Measurements from ENCODE around the gene GPA33.
A peak's percentile ranks its signal among the peaks of the same experiment; 100 is the strongest.

The GPA33 gene

DNA sequence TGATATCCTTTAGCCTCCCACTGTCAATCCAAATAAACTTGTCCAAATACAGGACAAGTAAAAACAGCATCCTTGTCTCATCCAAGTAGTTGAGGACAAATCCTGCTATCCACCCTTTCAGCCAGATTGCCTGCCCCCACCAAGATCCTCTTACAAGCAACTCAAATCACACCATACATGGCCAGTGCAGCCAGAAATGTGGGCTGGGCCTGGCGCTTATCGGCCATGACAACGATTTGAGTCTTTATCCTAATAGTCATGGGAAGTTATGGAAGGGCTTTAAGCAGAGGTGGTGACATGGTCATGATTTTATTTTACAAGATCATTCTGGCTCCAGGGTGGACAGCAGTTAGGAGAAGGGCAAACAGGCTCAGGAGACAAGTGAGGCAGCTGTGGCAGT is 6.3 kb downstream of the GPA33 start:
- DNase-seq, result no peak

DNA sequence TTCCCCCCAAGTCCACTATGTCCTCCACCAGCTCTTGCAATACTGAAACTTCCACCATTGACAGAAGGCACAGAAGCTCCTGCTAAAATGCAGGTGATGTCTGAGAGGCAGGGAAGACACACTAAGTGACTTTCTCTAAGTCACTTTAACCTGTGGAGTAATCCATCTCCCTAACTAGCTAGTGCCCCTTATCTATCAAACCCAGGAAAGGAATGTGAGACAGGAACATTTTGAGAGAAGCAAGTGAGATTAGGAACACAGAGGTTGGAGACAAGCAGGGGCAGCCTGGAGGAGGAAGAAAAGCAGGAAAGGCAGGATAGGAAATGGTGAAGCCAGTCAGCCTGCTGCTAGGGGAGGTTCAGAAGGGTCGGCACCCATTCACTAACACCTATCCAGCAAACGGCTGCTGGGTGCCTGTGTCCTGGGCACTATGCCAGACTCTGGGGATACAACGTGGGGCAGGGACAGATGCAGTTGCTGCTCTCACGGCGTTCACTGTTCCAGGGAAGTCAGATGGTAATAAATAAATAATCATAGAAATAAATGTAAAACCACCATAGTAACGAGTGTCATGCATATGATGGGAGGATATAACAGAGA is 7.0 kb downstream of the GPA33 start:
- no peak for DNase-seq

DNA sequence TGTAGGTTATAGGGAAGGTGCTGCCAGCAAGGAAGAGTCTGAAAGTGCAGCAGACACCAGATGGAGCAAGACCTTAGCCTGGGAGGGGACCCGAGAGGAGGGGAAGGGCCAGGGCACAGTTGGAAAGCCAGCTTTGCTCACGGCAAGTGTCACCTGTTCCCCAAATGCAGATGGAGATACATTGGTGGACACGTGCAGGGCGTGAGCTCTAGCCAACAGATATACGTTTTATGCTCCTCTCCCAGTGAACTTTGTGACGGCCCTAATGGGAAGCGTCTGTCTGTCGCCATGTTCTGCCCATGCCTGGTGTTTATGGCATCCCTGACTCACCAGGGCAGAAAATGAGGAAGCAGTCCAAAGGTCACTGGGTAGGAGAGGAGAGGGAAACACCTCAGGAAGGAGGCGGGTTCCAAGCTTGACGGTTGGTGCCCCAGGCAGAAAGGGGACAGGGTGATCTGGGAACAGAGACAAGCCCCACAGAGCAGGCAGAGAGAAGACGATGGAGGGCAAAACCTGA is 7.6 kb downstream of the GPA33 start:
- DNase-seq, result no peak

DNA sequence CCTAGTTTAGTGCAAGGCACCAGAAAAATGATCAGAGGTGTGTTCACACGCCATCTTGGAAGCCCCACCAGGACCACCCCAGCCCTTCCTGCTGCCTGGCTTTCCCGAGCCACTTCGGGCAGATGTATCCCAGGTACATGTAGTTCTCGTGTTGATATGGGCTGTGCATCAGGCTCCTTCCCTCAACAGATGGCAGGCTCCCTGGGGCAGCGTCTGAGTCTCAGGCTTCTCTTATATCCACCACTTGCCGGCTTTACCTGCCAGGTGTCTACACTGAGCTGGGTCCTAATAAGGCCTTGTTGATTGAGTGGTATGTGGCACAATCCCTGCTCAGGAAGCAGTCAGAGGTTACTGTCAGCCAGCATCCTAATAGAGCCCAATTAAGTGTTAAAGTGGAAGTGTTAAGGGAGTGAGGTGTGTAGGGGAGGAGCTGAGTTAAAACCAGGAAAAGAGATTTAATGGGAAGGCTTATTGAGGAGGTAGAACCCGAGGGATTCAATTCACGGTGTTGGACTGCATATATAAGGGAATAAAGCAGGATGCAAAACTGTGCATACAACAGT is 8.5 kb downstream of the GPA33 start:
- no peak for DNase-seq

DNA sequence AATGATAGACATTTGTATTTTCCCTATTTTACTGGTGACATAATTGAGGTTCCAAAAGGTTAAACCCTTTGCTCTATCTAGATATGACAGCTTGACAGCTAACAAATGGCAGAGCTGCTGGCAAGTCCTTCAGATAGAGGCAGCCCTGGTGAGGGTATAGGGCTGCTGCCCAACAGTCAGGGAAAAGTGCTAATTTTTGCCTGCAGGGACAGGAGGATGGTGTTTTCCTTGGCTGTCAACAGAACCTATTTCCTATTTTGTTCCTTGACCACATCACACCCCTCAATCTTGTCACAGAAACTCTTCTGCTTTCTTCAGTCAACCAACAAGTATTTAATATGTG is 12.3 kb downstream of the GPA33 start:
- DNase-seq, result no peak

DNA sequence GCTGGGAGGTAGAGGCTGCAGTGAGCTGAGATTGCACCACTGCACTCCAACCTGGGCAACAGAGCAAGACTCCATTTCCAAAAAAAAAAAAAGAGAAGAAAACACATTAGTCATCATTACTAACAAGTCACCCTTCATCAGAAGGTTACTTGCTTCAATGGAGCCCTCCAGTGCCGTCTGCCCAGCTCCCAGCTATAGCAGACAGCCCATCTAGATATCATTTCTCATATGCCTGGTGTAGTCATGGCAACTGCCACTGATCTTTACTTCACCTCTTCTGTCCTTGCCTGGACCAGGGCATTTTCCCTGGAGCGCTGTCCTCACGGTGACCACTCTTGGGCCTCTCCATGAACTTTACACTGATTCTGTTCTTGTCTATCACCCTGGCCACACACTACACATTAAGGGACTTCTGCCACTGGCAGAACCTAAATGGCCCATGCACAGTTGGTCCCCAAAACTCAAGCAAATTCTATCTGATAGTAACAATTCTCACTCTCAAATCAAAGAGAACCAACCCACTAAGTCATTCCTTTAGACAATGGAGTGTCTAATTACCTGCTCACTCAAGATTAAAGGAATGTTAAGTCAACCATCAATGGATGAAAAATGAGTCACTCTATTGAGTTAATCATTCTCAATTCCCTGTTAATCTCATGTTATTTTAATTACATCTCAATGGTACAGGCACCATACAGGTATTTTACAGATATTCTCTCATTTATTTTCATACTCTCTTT is 12.9 kb downstream of the GPA33 start:
- DNase-seq, result no peak

DNA sequence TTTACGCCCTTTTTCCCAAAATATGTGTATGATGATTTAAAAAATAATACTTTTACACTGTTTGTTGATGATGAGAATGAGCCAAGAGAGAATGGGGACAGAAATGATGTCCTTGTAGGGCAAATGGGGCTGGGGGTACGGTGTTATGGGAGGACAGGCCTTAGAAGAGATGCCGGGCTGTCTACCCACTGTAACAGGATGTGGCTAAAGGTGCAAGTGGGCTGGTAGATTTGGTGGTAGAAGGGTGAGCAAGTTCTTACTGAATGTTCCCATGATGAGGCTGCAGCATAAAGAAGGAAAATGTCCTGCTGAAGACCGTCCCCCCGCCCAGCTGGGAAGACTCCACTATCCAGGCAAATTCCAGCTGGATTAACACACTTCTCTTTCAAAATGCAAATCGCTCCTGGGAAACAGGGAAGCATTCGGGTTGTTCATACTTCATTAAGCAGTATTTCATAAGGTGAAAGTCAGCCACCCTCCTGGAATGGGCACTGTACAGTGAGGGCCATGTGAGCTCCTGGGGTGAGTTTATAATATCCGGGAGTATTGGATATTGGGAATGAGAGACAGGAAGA is 14.0 kb downstream of the GPA33 start:
- DNase-seq, result peak; percentile 20

DNA sequence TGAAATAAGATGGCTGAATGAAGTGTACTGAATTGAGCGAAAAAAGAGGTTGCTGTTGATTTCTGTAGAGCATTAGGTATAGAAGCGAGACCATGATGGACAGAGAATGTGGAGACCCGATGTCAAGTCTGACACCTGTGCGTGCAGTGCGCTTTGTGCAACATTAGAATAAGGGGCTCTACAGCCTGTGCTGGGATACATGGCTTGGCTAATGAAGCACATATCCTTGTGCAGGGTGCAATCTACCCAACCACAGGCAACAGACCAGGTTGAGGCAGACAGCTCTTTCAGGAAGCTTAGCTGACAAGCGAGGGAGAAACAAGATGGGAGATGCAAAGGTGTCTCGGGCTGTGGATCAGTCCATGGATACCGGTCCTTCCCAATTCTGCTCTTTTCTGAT is 18.9 kb downstream of the GPA33 start:
- no peak for DNase-seq

DNA sequence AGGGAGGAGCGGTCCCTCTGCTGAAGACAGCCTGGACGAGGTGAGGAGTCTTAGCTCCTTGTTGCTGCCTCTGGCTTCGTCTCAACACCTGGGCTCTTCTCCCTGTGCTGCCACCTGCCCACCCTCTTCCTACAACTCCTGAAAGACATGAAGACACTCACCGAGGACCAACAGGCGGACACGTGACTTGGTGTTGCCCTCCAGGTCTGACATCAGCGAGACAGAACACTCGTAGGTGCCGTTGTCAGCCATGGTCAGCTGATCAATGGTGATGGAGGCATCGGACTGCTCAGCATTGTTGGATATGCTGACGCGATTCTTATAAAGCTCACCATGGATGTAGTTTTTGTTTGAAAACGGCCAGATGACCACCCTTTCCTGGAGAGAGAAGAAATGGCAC is 21.4 kb downstream of the GPA33 start:
- DNase-seq, result no peak

DNA sequence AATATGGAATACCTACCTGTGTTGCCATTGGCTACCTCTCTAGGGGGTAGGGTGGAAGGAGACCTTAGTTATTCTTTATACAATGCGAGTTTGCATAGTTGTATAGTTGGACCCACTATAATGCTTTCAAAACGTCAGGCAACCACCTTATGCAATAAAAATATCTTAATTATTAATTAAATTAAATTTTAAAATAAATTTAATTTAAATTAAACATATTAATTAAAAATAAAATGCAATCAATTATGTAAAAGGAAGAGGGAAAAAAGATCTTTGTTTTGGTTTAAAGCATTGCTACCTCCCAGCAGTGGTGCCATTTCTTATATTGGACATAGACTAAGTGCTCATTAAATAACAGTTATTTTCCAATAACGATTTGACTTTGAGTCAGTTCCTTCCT is 22.3 kb downstream of the GPA33 start:
- no peak for DNase-seq

DNA sequence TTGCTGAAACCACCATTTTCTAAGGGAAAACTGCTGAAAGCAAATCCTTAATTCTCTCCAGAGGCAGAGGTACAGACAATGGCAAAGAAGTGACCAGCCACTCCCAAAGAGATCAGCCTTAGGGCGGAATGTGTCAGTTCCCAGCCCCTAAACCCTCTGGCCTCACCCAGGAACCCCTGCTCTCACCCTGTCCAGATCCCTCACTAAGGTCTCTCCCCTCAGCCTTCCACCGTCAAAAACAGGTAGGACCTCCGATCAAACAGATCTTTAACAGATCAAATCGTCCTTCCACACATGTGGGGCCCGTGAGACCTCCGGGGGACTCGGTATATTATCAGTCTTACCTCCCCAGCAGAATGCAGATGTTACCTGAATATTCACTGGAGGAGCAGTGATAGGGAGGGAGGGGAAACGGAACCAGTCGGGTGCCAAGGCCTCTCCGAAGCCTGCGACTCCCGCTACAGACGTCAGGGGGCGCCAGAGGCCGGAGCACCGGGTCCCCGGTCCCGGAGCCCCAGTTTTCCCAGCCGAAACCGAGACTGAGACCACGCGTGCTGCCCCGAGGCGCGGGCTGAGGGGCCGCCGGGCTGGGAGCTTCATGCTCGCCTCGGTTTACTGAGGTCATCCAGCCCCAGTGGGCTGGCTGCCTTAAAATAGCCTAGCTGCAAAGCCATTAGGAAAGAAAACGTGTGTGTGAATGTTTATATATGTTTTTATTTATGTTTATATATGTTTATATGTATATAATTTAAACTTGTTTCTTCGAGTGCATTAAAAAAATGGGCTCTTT is 23.6 kb downstream of the GPA33 start:
- peak; percentile 78 for DNase-seq

DNA sequence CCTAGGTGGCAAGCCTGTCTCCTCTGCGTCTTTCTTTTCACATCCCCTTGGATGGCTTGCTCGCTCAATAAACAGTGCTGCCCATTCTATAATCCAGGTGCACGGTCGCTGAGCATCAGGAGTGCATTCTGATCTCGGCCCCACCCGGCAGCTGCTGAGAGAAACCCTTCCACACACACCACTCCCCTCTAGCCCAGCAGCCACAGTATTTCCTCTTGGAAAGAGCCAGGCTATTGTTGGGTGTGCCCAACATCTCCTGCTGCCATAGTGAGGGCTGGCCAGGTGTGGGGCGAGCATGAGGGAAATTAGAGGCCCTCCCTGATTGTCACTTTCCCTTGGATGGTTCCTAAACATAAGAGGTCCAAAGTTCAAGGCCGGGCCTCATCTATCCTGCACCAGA is 24.7 kb downstream of the GPA33 start:
- no peak for DNase-seq

DNA sequence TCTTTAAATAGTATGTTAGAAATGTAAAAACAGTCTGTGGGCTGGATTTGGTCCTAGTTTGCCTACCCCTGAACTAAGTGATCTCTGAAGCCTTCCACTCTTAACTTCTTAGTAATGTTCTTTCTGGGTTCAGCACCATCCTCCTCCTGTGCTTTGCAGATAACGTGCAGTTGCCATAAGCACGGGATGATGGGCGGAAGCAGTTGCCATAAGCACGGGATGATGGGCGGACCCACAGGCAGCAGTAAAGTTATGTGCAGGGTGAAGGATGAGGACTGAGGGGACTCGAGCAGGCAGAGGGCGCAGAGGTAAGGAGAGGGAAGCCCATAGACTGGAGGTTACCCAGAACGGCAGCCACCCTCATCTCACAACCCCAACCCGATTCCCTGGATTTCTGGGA is 25.6 kb downstream of the GPA33 start:
- no peak for DNase-seq

DNA sequence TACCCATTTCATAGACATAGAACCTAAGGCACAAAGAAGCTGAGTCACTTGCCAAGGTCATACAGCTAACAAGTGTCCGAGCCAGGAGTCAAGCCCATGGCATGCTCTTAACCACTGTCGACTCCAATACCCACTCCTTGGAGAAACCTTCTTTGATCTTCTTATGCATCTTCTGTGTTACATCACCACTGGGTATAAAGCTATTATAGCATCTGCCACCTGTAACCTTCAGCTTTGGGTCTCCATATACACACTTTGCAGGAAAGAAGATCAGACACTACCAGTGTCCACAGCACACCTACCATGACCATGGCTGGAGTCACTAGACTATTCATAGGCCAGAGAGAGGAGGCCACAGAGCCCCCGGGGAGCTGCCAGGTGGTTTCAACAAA is 29.1 kb downstream of the GPA33 start:
- DNase-seq, result no peak

DNA sequence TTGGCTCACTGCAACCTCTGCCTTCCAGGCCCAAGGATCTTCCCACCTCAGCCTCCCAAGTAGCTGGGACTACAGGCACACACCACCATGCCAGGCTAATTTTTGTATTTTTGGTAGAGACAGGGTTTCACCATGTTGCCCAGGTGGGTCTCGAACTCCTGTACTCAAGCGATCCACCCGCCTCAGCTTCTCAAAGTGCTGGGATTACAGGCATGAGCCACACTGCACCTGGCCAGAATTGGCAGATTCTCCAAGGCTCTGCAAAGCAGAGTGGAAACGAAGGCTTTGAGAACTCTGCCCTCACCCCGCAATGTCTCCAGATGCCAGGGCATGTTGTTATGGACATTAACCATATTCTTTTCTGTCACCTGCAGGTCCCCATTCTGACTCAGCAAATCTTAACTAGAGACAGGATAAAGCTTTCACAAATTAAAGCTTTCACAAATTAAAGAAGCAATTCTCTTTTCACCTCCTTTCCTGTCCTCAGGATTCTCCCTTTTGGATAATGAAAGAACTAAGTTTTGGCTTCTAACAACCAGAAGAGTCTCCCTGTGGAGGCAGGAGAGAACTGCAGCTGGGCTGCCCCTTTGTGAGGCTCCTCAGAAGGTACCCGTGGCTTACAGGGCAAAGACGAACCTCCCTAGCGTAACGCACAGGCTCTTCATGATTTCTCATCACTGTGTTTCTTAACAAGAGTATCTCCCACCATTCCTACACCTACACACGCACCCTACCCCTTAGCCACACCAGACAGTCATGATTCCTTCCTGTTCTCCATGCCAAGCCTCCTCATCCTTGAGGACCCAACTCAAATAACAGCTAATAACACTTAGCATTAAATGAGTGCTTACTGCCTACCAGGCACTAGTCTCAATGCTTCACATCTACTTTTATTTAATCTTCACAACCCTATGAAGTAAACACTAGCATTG is 29.8 kb downstream of the GPA33 start:
- no peak for DNase-seq

DNA sequence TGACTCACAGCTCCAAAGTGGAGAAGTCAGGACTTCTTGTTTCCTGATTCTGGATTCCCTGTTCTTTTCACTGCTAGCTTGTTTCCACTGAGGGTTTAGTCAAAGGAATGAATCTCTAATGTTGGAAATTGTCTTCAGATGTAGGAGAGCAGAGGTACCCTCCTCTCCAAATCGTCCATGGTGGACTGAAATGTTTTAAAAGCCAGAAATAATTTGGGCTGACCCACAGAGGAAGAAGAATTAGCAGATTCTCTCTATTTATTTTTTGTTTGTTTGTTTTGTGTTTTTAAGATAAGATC is 30.4 kb downstream of the GPA33 start:
- no peak for DNase-seq

DNA sequence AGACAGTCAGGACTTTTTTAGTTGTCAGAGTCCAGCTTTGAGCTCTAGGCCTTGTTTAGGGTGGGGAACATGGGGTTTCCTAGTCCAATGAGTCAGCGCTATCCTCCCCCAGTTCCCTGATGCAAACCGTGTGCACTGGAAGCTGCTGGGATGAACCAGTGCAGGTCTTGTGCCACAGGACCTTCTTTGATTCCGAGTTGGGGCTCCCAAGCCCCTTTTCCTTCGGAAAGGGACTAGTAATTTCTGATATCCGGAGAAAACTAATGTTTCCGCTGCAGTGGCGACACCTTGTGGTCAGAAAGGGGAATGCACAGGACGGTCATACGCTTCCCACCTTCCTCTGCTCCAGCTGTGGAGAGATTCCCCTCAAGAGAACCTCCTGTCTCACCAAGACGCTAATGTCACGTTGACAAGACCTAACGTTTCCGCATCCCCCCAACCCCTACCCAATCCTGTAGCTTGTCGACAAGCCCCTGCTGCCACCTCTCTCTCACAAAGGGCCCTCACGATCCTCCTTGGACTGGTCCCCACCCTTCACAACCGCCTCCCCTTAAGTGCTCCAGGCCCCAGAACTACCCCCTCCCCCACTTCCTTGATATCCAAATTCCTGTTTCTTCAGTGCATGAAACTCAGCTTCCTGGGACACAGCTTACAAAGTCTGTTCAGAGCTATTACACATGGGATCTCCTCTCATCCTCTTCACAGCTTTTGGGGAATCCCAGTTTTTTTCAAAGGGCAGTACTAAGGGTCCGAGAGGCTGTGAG is 30.9 kb downstream of the GPA33 start:
- DNase-seq, result peak; percentile 76

DNA sequence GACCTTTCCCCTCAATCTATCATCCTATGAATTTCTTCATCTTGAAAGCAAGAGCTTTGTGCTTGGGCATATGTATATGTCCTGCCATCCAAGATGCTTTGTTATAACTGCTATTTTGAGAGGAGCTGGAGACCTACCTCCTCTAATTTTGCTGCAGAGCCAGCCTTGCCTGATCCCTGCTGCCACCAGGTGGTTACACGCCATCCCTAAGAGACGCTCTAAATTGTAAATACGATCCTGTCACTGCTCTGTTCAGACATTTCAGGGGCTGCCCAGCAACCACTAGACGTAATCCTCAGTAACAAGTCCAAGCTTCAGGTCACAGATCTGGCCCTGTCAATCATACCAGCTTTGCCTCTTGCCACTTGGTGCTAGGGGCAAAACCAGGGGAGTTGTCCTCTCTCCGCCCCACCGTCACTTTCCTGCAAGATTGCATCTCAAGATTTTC is 32.9 kb downstream of the GPA33 start:
- peak; percentile 43 for DNase-seq

DNA sequence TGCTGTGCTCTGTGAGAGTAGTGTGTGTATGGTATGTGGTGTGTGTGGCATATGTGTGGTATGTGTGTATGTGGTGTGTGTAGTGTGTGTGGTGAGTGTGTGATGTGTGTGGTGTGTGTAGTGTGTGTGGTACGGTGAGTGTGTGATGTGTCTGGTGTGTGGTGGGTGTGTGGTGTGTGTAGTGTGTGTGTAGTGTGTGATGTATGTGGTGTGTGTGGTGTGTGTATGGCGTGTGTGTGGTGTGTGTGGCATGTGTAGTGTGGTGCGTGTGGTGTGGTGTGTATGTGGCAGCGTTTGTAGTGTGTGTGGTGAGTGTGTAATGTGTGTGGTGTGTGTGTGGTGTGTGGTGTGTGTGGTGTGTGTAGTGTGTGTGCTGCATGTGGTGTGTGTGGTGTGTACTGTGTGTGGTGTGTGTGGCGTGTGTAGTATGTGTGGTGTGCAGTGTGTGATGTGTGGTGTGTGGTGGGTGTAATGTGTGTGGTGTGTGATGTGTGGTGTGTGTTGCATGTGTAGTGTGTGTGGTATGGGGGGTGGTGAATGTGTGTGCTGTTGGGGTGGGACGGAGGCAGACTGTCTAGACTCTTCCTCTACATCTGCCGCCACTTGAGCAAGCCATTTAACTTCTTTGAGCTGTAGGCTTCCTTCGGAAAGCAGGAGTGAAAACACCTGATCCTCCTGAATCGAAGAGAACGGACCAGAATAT is 33.5 kb downstream of the GPA33 start:
- no peak for DNase-seq

DNA sequence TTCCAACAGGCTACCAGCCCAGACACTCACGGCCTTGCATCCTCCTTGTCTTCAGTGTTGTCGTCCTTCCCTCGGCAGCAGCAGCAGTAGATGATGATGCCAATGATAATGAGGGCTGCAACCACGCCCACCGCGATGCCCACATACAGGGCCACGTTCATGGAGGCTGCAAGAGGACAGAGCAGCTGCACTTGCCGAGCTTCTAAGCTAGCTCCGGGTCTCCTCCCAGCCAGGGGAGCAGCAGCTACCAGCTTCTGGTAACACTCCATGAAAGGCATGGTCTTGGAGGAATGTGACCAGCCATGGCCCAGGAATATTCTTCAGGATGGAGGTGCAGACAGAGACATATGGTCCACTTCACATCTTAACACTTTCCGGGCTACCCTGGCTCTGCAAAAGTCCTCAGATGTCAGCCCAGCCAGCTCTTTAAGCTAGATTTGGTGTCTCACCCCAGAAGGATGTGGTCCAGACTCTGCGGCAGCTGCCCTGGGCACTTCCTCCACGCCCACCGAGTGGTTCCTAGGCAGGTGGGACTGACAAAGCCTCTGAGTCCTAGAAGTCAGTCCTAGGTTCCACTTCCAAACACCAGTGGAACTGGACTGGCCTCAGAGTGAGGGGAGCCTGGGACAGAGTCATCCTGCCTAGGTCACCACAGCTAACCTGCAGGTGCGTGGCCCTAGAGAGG is 35.1 kb downstream of the GPA33 start:
- DNase-seq, result no peak

All from activated CD4-positive, alpha-beta T cell treated with anti-CD3 and anti-CD28 coated beads, Interleukin-10, Interleukin-2, amounts not matched to agents 100 ng/mL and 50 ng/mL, durations not matched to agents 16 hours and 8 hours (primary cell).